ENCODE data around the gene MKLN1. TPM values are rescaled to one million over a fixed set of nuclear protein-coding genes. Genes with fewer than 3 reads are reported as not detected.

The MKLN1 gene
- total and polyA plus RNA-seq, 10 of the 15 experiments (the other 5 are each of a cell fraction or from before 2014, with no cell fraction given): 13.6 to 55.8 (median 29.3) TPM

DNA sequence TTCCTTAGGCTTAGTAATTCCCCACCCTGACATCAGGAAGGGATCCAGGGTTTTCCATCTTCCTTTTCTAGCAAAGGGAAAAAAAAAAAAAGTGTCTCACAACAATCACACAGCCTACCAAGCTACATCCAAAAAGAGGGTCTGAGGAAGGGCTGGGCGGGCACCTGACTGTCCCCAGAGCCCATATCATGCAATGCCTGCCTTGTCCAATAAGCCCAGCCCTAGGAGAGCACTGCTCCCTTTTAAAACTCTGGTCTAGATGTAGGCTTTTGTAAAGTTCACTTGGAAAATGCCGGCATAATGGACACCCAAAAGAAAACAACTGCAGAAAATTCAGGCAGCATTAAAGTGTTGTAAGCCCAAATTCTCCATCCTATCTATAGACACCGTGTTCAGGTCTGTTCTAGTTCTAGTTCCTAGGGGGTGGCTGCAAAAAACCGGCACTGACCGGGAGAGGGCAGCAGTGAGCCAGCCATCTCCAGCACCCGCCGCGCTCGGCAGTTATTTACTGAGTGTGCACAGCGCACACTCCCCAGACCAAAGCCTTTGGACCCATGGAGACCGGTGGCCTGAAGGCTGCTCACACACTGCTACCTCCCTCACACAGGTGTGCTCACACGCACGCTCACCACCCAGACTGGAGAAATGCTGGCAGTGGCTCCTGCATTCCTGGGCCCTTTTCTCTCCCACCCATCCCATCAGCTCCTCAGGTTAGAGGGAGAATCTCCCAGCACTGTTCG, 180.1 kb downstream of the MKLN1 start (continued):
- no peak for TF ChIP-seq CHD1 (IDR thresholded peaks at IDR 0.05; ENCODE audit: low read depth, low read length)
- TF ChIP-seq YY1 (IDR thresholded peaks at IDR 0.05; ENCODE audit: low read depth, low read length): peak; percentile 58; the same call in 1 of the 2 replicates
- TF ChIP-seq MTA2 (IDR thresholded peaks at IDR 0.05; ENCODE audit: low read depth): no peak
- peak; percentile 66 for TF ChIP-seq RAD21 (IDR thresholded peaks at IDR 0.05; ENCODE audit: insufficient read depth, low read depth, low read length)
- TF ChIP-seq PAX5 (IDR thresholded peaks at IDR 0.05; ENCODE audit: borderline replicate concordance, low read depth, low read length): no peak
- TF ChIP-seq SMC3 (IDR thresholded peaks at IDR 0.05; ENCODE audit: borderline replicate concordance, low read length): peak; percentile 65
- no peak for TF ChIP-seq NR2C2 (IDR thresholded peaks at IDR 0.05; ENCODE audit: borderline replicate concordance, control insufficient read depth, insufficient read length, low read depth)

DNA sequence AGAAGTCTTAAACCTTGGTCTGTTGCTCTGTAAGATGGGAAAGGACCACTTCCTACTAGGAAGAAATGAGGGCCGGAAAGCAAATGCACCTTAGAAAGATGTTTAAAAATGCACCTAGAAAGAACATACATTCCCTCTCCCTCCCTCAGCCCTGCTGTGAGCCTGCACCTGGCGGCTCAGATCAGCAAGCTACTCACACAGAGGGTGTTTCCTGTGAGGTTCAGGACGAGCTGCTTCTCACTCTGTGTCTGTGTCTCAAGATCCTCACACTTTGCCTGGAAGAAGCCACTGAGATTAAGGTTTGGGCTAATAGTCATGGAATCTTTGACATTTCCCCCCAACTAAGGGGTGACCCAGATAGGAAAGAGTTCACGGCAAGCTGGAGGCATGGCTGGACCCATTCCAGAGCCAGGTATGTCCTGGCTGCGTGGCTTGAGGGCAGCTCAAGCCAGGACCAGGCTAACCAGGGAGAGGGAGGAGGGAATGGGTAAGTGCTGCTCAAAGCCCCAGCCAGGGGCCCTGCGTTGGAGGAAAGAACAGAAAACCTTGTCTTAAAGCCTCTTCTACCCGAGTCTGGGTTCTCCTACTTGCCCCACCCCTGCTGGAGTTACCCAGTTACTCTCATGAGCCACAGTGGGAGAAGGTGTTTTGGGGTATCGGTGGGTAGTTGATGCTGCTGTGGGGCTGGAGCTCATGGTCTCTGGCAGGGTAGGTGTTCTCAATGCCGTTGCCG, 181.2 kb downstream of the MKLN1 start:
- ATAC-seq (no peak), DNase-seq (ENCODE audit: low read depth, low spot score) (no peak), FAIRE-seq (no peak)
- H3K9ac ChIP-seq (ENCODE audit: control insufficient read depth, insufficient read depth, low read length): no peak overlapping the region
- BruUV-seq (replicated peaks): no TSS peak
- no peaks in the 10 kb centered on the region for H3K4me1 ChIP-seq (ENCODE audit: control insufficient read depth, insufficient read depth, low read length)
- H2AFZ ChIP-seq (ENCODE audit: control insufficient read depth, low read depth, low read length): no peak overlapping the region
- WGBS (ENCODE audit: insufficient coverage, insufficient replicate concordance, low lambda C conversion rate, missing lambda C conversion rate): 62% methylated on average over 10 of the region's 10 CpGs
- ChIA-PET CTCF (interaction anchor here (0.7 to 3.8 kb wide), 13 partner anchors 10 to 809 kb away, joined by 3 to 21 read pairs (median 4); no protein-coding TSS in a partner anchor), POLR2A (no interaction called here), RAD21 (ENCODE audit: unreplicated experiment) (interaction anchor here (1.3 kb wide), 1 partner anchor 146 kb away, joined by 8 read pairs; no protein-coding TSS in a partner anchor), SMC1A (ENCODE audit: uncharacterized antibody, unreplicated experiment) (interaction anchor here (1.0 to 1.7 kb wide), 3 partner anchors 13 to 143 kb away, joined by 3 to 5 read pairs (median 5); no protein-coding TSS in a partner anchor)
- H3K27ac ChIP-seq (ENCODE audit: control insufficient read depth, insufficient read depth): no peak overlapping the region
- in situ Hi-C loops (cut with MboI): no loop called here
- no peaks in the 10 kb centered on the region for H3K27me3 ChIP-seq (replicated peaks in 1 of 2; ENCODE audit: control insufficient read depth in 2 of 2, insufficient read depth in 2 of 2, low read length in 1 of 2)
- no peaks in the 10 kb centered on the region for H3K36me3 ChIP-seq (ENCODE audit: control insufficient read depth in 2 of 2, insufficient read depth in 2 of 2, low read length in 1 of 2)
- no peak overlapping the region for H3K4me3 ChIP-seq
- H4K20me1 ChIP-seq (ENCODE audit: control insufficient read depth, insufficient read depth): no peaks in the 10 kb centered on the region
- H3K9me3 ChIP-seq (replicated peaks; ENCODE audit: control insufficient read depth, insufficient read depth, low read length): no peaks in the 10 kb centered on the region
- H3K79me2 ChIP-seq (ENCODE audit: control insufficient read depth, insufficient read depth, low read length): no peaks in the 10 kb centered on the region
- intact Hi-C loops (cut with micrococcal nuclease; ENCODE audit: unreplicated experiment): loop anchor here (1.0 kb wide), 1 partner anchor 145 kb away; no protein-coding TSS in a partner anchor
- H3K4me2 ChIP-seq (ENCODE audit: control insufficient read depth, insufficient read depth): no peak overlapping the region
- TF ChIP-seq RUNX3 (IDR thresholded peaks at IDR 0.05; ENCODE audit: low read length): no peak
- no peak for TF ChIP-seq ZNF207 (IDR thresholded peaks at IDR 0.05; ENCODE audit: borderline replicate concordance)
- TF ChIP-seq HDAC2 (IDR thresholded peaks at IDR 0.05): no peak
- TF ChIP-seq MXI1 (IDR thresholded peaks at IDR 0.05; ENCODE audit: low read depth, low read length): no peak
- no peak for TF ChIP-seq MAX (IDR thresholded peaks at IDR 0.05; ENCODE audit: low read depth, low read length)
- no peak for TF ChIP-seq FOS (IDR thresholded peaks at IDR 0.05; ENCODE audit: borderline replicate concordance, extremely low read depth, insufficient read length)
- no peak for TF ChIP-seq RELA (IDR thresholded peaks at IDR 0.05; ENCODE audit: borderline replicate concordance, partially characterized antibody)
- TF ChIP-seq, protein P1, sequence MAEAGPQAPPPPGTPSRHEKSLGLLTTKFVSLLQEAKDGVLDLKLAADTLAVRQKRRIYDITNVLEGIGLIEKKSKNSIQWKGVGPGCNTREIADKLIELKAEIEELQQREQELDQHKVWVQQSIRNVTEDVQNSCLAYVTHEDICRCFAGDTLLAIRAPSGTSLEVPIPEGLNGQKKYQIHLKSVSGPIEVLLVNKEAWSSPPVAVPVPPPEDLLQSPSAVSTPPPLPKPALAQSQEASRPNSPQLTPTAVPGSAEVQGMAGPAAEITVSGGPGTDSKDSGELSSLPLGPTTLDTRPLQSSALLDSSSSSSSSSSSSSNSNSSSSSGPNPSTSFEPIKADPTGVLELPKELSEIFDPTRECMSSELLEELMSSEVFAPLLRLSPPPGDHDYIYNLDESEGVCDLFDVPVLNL (IDR thresholded peaks at IDR 0.05; ENCODE audit: low read depth, low read length): no peak
- TF ChIP-seq IRF5 (IDR thresholded peaks at IDR 0.05; ENCODE audit: borderline replicate concordance): no peak
- TF ChIP-seq HDAC6 (IDR thresholded peaks at IDR 0.05; ENCODE audit: unreplicated experiment): no peak
- TF ChIP-seq, protein P2, sequence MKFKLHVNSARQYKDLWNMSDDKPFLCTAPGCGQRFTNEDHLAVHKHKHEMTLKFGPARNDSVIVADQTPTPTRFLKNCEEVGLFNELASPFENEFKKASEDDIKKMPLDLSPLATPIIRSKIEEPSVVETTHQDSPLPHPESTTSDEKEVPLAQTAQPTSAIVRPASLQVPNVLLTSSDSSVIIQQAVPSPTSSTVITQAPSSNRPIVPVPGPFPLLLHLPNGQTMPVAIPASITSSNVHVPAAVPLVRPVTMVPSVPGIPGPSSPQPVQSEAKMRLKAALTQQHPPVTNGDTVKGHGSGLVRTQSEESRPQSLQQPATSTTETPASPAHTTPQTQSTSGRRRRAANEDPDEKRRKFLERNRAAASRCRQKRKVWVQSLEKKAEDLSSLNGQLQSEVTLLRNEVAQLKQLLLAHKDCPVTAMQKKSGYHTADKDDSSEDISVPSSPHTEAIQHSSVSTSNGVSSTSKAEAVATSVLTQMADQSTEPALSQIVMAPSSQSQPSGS (IDR thresholded peaks at IDR 0.05; ENCODE audit: low read length): no peak

All from GM12878 (cell line).